ENCODE data around the gene POC5. TPM values are rescaled to one million over a fixed set of nuclear protein-coding genes. Genes with fewer than 3 reads are reported as not detected.

POC5 gene
- total and polyA plus RNA-seq, 2 of the 8 experiments (the other 6 are each of a cell fraction or from before 2014, with no cell fraction given), result 11.2 to 12.1 TPM

- TF ChIP-seq CTBP2 (IDR thresholded peaks at IDR 0.05; ENCODE audit: borderline replicate concordance, insufficient read depth, insufficient read length, low read length) (no peak), SRF (IDR thresholded peaks at IDR 0.05; ENCODE audit: low read depth, low read length) (no peak), NANOG (IDR thresholded peaks at IDR 0.05; ENCODE audit: insufficient read depth, low read depth, low read length, poor library complexity, severe bottlenecking) (no peak), POLR2A (IDR thresholded peaks at IDR 0.05; ENCODE audit: control extremely low read depth in 1 of 2, low read depth in 2 of 2, low read length in 2 of 2) (no peak)
Measured at GRCh38 chr5:75637949-75638348, 79.3 kb downstream of the POC5 start (continued).

Measured in H1 (cell line).